Measurements from ENCODE around the gene PTAFR. TPM values are rescaled to one million over a fixed set of nuclear protein-coding genes. Genes with fewer than 3 reads are reported as not detected.

The PTAFR gene
- total RNA-seq, 1 experiment from 2014 or later, result 1.9 TPM

GRCh38 chr1:28154078-28154594, 22.4 kb downstream of the PTAFR start:
- Mint-ChIP-seq H3K27me3 (ENCODE audit: low read depth) (no peaks in the 10 kb centered on the region), H3K4me3 (no peak overlapping the region), H3K36me3 (ENCODE audit: insufficient read depth in 1 of 3, low read depth in 3 of 3) (peaks cover 0 to 6% (median 0%) of the 10 kb centered on the region in 3 experiments; a peak in 2 of 7 replicates), H3K4me1 (peaks cover 0 to 3% of the 10 kb centered on the region in 2 experiments; a peak in 2 of 4 replicates), H3K9me3 (no peaks in the 10 kb centered on the region), H3K27ac (no peak overlapping the region)
- H2BK120ac ChIP-seq (ENCODE audit: low read depth, low read length, poor library complexity, severe bottlenecking), result no peak overlapping the region
- H3K4me1 ChIP-seq (ENCODE audit: insufficient read depth, low read length), result no peaks in the 10 kb centered on the region; the same call in 1 of the 2 replicates
- no peak overlapping the region for H3K4ac ChIP-seq (ENCODE audit: low read depth, low read length)
- no peaks in the 10 kb centered on the region for H3K23me2 ChIP-seq (ENCODE audit: insufficient read length, low read depth, low read length, poor library complexity, severe bottlenecking)
- no peak overlapping the region for H4K91ac ChIP-seq (ENCODE audit: insufficient read length, low read depth, low read length)
- H3K9ac ChIP-seq (ENCODE audit: extremely low read depth, insufficient read length, low read length), result no peak overlapping the region
- H3K14ac ChIP-seq (ENCODE audit: insufficient read depth, low read length), result no peak overlapping the region
- H3K79me2 ChIP-seq (ENCODE audit: insufficient read depth, low read length), result no peaks in the 10 kb centered on the region
- no peaks in the 10 kb centered on the region for H3K27me3 ChIP-seq (ENCODE audit: insufficient read depth, low read length)
- H2BK5ac ChIP-seq (ENCODE audit: insufficient read length, low read length), result no peak overlapping the region
- DNase-seq, result no peak
- H3K4me2 ChIP-seq (ENCODE audit: insufficient read depth, insufficient read length, low read length), result no peak overlapping the region
- H4K8ac ChIP-seq (replicated peaks; ENCODE audit: insufficient read length, low read depth, low read length), result no peak overlapping the region
- H2AFZ ChIP-seq (ENCODE audit: low read length), result no peak overlapping the region
- H2BK20ac ChIP-seq (ENCODE audit: low read depth, low read length, poor library complexity, severe bottlenecking), result no peak overlapping the region
- H3K9me3 ChIP-seq (ENCODE audit: control insufficient read depth, low read depth, low read length), result no peaks in the 10 kb centered on the region
- WGBS (ENCODE audit: extremely low coverage, insufficient read length, low lambda C conversion rate), result no CpG with 5 or more reads among the region's 9 CpGs
- no peak overlapping the region for H2BK15ac ChIP-seq (ENCODE audit: low read depth, low read length)
- H4K20me1 ChIP-seq (ENCODE audit: control insufficient read depth, insufficient read depth, insufficient read length), result no peaks in the 10 kb centered on the region
- H3K79me1 ChIP-seq (ENCODE audit: insufficient read depth, low read depth, low read length, poor library complexity, severe bottlenecking), result no peaks in the 10 kb centered on the region
- no peak overlapping the region for H3K27ac ChIP-seq (ENCODE audit: insufficient read length, low read depth, low read length)
- no peak overlapping the region for H2AK5ac ChIP-seq (ENCODE audit: insufficient read length, low read length)
- H3T11ph ChIP-seq (ENCODE audit: low read length), result no peak overlapping the region
- TF ChIP-seq CTCF (conservative IDR thresholded peaks at IDR 0.05), result no peak
- H4K5ac ChIP-seq (ENCODE audit: insufficient read length, low read depth, low read length), result no peak overlapping the region
- H3K23ac ChIP-seq (ENCODE audit: insufficient read length, low read depth, low read length), result no peak overlapping the region
- H3K56ac ChIP-seq (ENCODE audit: insufficient read length, low read depth, low read length), result no peak overlapping the region
- H3K18ac ChIP-seq (ENCODE audit: insufficient read length, low read depth, low read length), result no peak overlapping the region
- H2BK12ac ChIP-seq (ENCODE audit: insufficient read length, low read depth, low read length), result no peak overlapping the region
